Posterior vena cava (tissue), 2 donors: ENCODE data around the gene RFTN1. TPM values are rescaled to one million over a fixed set of nuclear protein-coding genes. Genes with fewer than 3 reads are reported as not detected.

ENCODE experiments used
- DNase-seq: peaks from one replicate; pipeline ENCODE4 v3.0.0-alpha.2; 2020; ENCODE audit warnings: low spot score
- intact Hi-C, 2 donors: fragments of 100-400 bp; cut with DNase I; formaldehyde crosslinking; loops; one replicate each; pipeline versions ENCODE4 v1.14.1 to v1.14.2; 2022 to 2023
- total RNA-seq, 2 donors: library from RNA; stranded (reverse); fragmentation: NEBNext Ultra II Directional; extraction: Animal tissue kit (Norgen Biotek cat#: 25700); gene quantifications; one replicate each; pipeline ENCODE4 v1.2.1, GENCODE V29; 2021
- donor health status: DM: yes; HTN: yes; CAD: no.
- donor health status: DM: yes; HTN: yes; CAD: no.

RFTN1 gene
- total RNA-seq, 2 donors from 2014 or later, result 72.2 to 102 TPM

- intact Hi-C loops, result no loop called here
- DNase-seq, result no peak
Observed at GRCh38 chr3:16460273-16460672, 53.2 kb downstream of the RFTN1 start.

- no peak for DNase-seq
Observed at GRCh38 chr3:16456784-16457415, 56.6 kb downstream of the RFTN1 start.

GRCh38 chr3:16455966-16456365, 57.5 kb downstream of the RFTN1 start:
- intact Hi-C loops, result no loop called here

More at GRCh38 chr3:16456784-16457415, 56.6 kb downstream of the RFTN1 start:
- intact Hi-C loops, result no loop called here

GRCh38 chr3:16455001-16455400, 58.5 kb downstream of the RFTN1 start:
- intact Hi-C loops, result no loop called here
- no peak for DNase-seq

More at GRCh38 chr3:16455966-16456365, 57.5 kb downstream of the RFTN1 start:
- DNase-seq, result no peak

GRCh38 chr3:16452261-16452660, 61.2 kb downstream of the RFTN1 start:
- no peak for DNase-seq
- intact Hi-C loops, result no loop called here

GRCh38 chr3:16449369-16449768, 64.1 kb downstream of the RFTN1 start:
- intact Hi-C loops, result no loop called here
- DNase-seq, result no peak

GRCh38 chr3:16448639-16449070, 64.8 kb downstream of the RFTN1 start:
- intact Hi-C loops, result no loop called here
- peak; percentile 95 for DNase-seq

GRCh38 chr3:16447135-16447534, 66.4 kb downstream of the RFTN1 start:
- intact Hi-C loops, result no loop called here
- no peak for DNase-seq

GRCh38 chr3:16444344-16444743, 69.2 kb downstream of the RFTN1 start:
- DNase-seq, result no peak
- intact Hi-C loops, result no loop called here

- DNase-seq, result no peak
- intact Hi-C loops, result no loop called here
Observed at GRCh38 chr3:16442730-16443129, 70.8 kb downstream of the RFTN1 start.

- DNase-seq, result no peak
- intact Hi-C loops, result no loop called here
Observed at GRCh38 chr3:16441371-16441875, 72.1 kb downstream of the RFTN1 start.

- intact Hi-C loops, result no loop called here
- DNase-seq, result no peak
Observed at GRCh38 chr3:16439848-16440708, 73.4 kb downstream of the RFTN1 start.

- intact Hi-C loops, result no loop called here
- DNase-seq, result no peak
Observed at GRCh38 chr3:16439163-16439847, 74.2 kb downstream of the RFTN1 start.

- intact Hi-C loops, result no loop called here
- DNase-seq, result no peak
Observed at GRCh38 chr3:16437640-16438039, 75.9 kb downstream of the RFTN1 start.

GRCh38 chr3:16433701-16434151, 79.8 kb downstream of the RFTN1 start:
- intact Hi-C loops, result no loop called here
- DNase-seq, result no peak

- intact Hi-C loops, result no loop called here
- DNase-seq, result no peak
Observed at GRCh38 chr3:16432714-16433113, 80.8 kb downstream of the RFTN1 start.

GRCh38 chr3:16430717-16431630, 82.5 kb downstream of the RFTN1 start:
- no peak for DNase-seq
- intact Hi-C loops, result no loop called here

GRCh38 chr3:16429086-16429485, 84.4 kb downstream of the RFTN1 start:
- intact Hi-C loops, result no loop called here
- DNase-seq, result no peak

- intact Hi-C loops, result no loop called here
- DNase-seq, result no peak
Observed at GRCh38 chr3:16428612-16429011, 84.9 kb downstream of the RFTN1 start.
